Vagina (tissue), 2 donors: Measurements from ENCODE around the gene RELCH. TPM values are rescaled to one million over a fixed set of nuclear protein-coding genes. Genes with fewer than 3 reads are reported as not detected.

Source experiments
- DNase-seq, 2 donors: peaks; one replicate each; pipeline ENCODE4 v3.0.0-alpha.2; 2017; ENCODE audit errors: extremely low spot score in 2 of 2
- H3K27ac ChIP-seq: fragments of 200-600 bp; sonication (generic); one replicate; pipeline ENCODE4 v1.5.1; 2019
- H3K27me3 ChIP-seq: fragments of 200-600 bp; sonication (generic); one replicate; pipeline ENCODE4 v1.5.1; 2019
- H3K36me3 ChIP-seq, 2 donors: fragments of 200-600 bp; sonication (generic); one replicate each; pipeline ENCODE4 v1.5.1; 2017 to 2019
- H3K4me1 ChIP-seq: fragments of 200-600 bp; sonication (generic); one replicate; pipeline ENCODE4 v1.5.1; 2019
- H3K4me3 ChIP-seq, 2 donors: fragments of 200-600 bp; sonication (generic); 1 replicate in 1 of 2; 2 replicates in 1 of 2; pipeline ENCODE4 v1.5.1; 2016 to 2019
- H3K9me3 ChIP-seq: fragments of 200-600 bp; sonication (generic); one replicate; pipeline ENCODE4 v1.5.1; 2019
- POLR2A ChIP-seq, 2 donors: fragments of 450-650 bp; IDR thresholded peaks; one replicate each; pipeline ENCODE4 v1.6.1; 2017; ENCODE audit warnings: antibody characterized with exemption in 2 of 2, mild to moderate bottlenecking in 2 of 2, moderate library complexity in 2 of 2
- POLR2AphosphoS5 ChIP-seq, 2 donors: sonication (generic); formaldehyde crosslinking; IDR thresholded peaks; one replicate each; pipeline ENCODE4 v1.9.0; 2017; ENCODE audit warnings: antibody characterized with exemption in 2 of 2, mild to moderate bottlenecking in 2 of 2, low read depth in 1 of 2; ENCODE audit not compliant: insufficient read depth in 1 of 2
- intact Hi-C: fragments of 100-400 bp; cut with DNase I; formaldehyde crosslinking; loops from one replicate; pipeline ENCODE4 v1.15.1; 2023
- total RNA-seq: library from RNA; depleted of rRNA; stranded (reverse); fragments of >200 nt; gene quantifications from one replicate; pipeline ENCODE4 v1.2.3, GENCODE V29; 2016
- TF ChIP-seq, protein P1 (sequence below), 3 experiments: fragments of 450-650 bp in 2 of 3; fragments of 200-600 bp in 1 of 3; sonication (generic) in 1 of 3; IDR thresholded peaks; one replicate each; pipeline ENCODE4 v1.5.1; 2017 to 2019; ENCODE audit warnings: antibody characterized with exemption in 3 of 3, mild to moderate bottlenecking in 2 of 3, moderate library complexity in 2 of 3

Gene RELCH
- total RNA-seq, 1 donor from 2014 or later = 59.9 TPM

DNA sequence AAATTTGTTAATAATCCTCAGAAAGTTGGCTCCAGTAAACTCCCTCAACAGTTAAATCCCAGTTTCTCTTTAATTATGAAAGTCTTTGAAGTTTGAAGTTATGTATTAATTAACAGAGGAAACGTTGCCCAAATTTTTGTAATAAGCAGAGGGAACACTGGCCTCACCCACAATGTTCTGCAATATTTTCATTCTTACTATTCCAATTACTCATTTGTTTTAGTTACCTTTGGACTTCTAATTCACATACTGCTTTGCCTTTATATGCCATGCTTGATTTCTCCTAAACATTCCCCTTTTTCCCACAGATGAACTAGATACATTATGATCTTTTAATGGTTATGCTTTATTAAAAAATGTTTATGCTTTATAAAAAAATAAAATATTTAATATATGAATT lies 61.3 kb downstream of the RELCH start:
- TF ChIP-seq, protein P1, sequence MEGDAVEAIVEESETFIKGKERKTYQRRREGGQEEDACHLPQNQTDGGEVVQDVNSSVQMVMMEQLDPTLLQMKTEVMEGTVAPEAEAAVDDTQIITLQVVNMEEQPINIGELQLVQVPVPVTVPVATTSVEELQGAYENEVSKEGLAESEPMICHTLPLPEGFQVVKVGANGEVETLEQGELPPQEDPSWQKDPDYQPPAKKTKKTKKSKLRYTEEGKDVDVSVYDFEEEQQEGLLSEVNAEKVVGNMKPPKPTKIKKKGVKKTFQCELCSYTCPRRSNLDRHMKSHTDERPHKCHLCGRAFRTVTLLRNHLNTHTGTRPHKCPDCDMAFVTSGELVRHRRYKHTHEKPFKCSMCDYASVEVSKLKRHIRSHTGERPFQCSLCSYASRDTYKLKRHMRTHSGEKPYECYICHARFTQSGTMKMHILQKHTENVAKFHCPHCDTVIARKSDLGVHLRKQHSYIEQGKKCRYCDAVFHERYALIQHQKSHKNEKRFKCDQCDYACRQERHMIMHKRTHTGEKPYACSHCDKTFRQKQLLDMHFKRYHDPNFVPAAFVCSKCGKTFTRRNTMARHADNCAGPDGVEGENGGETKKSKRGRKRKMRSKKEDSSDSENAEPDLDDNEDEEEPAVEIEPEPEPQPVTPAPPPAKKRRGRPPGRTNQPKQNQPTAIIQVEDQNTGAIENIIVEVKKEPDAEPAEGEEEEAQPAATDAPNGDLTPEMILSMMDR (IDR thresholded peaks at IDR 0.05) = no peak
- TF ChIP-seq POLR2A (IDR thresholded peaks at IDR 0.05) (no peak), POLR2AphosphoS5 (IDR thresholded peaks at IDR 0.05; ENCODE audit: insufficient read depth in 1 of 2, low read depth in 1 of 2) (no peak)
- intact Hi-C loops = no loop called here
- Histone ChIP-seq H3K27ac (no peak overlapping the region), H3K27me3 (no peaks in the 10 kb centered on the region), H3K9me3 (no peaks in the 10 kb centered on the region), H3K4me1 (no peaks in the 10 kb centered on the region), H3K4me3 (no peak overlapping the region), H3K36me3 (peaks cover 0 to 6% of the 10 kb centered on the region in 2 donors)
- no peak for DNase-seq

DNA sequence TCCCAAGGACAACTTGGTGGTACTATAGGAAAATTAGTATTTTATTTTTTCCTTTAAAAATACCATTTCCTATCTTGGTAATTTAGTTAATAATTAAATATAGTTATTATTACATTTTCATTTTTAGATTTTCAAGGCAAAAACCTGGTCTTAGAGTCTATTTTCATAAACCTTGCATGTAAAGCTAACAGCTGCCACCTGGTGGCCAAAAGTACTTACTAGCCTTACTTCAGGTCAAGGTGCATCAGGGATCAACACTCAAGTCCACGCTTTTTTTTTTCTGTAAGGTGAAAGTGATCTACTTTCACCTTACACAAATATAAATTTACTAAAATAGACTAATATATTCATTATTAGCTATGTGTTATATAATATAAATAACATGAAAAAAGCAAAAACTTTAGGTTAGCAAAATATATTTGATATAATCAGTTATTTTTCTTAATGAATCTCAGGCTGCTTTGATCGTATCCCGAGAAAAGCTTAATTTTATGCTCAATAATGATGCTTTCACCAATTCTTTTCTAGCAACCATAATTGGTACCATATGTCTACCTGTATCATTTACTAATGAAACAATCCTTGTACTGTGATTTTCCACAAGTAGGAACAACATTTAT lies 62.5 kb downstream of the RELCH start:
- Histone ChIP-seq H3K4me1 (no peaks in the 10 kb centered on the region), H3K27ac (no peak overlapping the region), H3K36me3 (peaks cover 0 to 6% of the 10 kb centered on the region in 2 donors), H3K4me3 (no peak overlapping the region), H3K27me3 (no peaks in the 10 kb centered on the region), H3K9me3 (no peaks in the 10 kb centered on the region)
- peak in 1 of 2 donors; percentile 31 for TF ChIP-seq POLR2AphosphoS5 (IDR thresholded peaks at IDR 0.05; ENCODE audit: insufficient read depth in 1 of 2, low read depth in 1 of 2)
- TF ChIP-seq, protein P1 (IDR thresholded peaks at IDR 0.05) = peak; percentile 18 to 59 (median 53)
- TF ChIP-seq POLR2A (IDR thresholded peaks at IDR 0.05) = no peak
- intact Hi-C loops = no loop called here
- no peak for DNase-seq

DNA sequence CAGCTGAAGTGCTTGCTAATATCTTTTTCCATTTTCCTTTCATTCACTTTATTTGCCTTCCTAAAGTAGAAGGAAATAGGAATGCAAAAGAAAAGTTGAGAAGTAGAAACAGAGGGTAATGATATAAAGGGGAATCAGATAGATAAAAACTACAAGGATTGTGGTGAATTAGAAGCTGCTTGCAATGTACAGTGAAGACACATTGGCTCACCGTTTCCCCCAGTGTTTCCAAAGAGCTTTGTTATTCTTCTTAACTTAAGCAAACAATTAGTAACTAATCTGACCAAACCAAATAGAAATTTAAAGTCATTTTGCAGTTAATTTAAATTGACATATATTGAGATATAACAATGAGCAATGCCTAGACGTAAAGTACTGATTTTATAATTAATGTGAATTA lies 63.4 kb downstream of the RELCH start:
- intact Hi-C loops = no loop called here
- peaks cover 0 to 6% of the 10 kb centered on the region in 2 donors for H3K36me3 ChIP-seq

DNA sequence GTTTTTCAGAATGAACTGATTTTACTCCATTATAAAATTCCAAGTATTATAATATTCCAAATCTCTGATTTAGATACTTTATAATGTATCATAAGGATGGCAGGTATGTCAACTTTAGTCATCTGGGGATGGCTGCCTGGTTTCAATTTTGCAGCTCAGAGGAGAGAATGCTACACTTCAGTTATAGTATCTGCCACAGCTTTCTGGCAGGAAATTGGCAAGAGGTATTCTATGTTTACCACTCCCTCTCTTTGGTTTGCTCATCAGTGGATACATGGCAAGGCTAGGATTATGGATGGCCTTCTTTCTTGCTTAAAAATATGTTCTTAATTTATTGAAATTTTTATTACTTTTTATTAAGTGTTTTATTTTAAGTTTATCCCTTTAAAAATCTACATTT lies 71.0 kb downstream of the RELCH start:
- Histone ChIP-seq H3K27ac (no peak overlapping the region), H3K36me3 (peaks cover 0 to 32% of the 10 kb centered on the region in 2 donors), H3K4me1 (no peaks in the 10 kb centered on the region), H3K9me3 (no peaks in the 10 kb centered on the region), H3K4me3 (no peak overlapping the region), H3K27me3 (no peaks in the 10 kb centered on the region)
- intact Hi-C loops = no loop called here
- DNase-seq = no peak
- TF ChIP-seq POLR2AphosphoS5 (IDR thresholded peaks at IDR 0.05; ENCODE audit: insufficient read depth in 1 of 2, low read depth in 1 of 2) (no peak), POLR2A (IDR thresholded peaks at IDR 0.05) (no peak)
- TF ChIP-seq, protein P1 (IDR thresholded peaks at IDR 0.05) = no peak

More for the DNA sequence above, 63.4 kb downstream of the RELCH start:
- TF ChIP-seq POLR2AphosphoS5 (IDR thresholded peaks at IDR 0.05; ENCODE audit: insufficient read depth in 1 of 2, low read depth in 1 of 2) (no peak), POLR2A (IDR thresholded peaks at IDR 0.05) (no peak)
- TF ChIP-seq, protein P1 (IDR thresholded peaks at IDR 0.05) = no peak
- no peaks in the 10 kb centered on the region for H3K9me3 ChIP-seq
- no peak overlapping the region for H3K4me3 ChIP-seq
- DNase-seq = no peak
- no peaks in the 10 kb centered on the region for H3K27me3 ChIP-seq
- no peaks in the 10 kb centered on the region for H3K4me1 ChIP-seq
- no peak overlapping the region for H3K27ac ChIP-seq

DNA sequence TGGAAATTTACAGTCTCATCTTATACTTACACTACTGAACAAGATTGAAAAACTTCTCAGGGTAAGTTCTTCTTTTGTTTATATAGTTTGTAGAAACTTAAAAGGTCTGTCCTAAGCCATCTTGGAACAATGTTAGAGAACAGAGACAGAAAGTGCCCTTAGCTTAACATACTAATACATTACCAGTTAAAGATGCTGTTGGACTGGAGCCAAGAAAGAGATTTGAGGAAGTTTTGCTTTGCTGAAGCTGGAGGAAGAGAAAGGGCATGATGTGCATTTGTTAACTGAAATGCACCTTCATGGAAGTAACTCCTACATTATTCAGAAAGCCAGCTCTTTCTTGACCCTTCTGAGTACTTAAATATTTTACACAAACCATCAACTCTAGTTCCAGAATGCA lies 71.6 kb downstream of the RELCH start:
- intact Hi-C loops = no loop called here
- TF ChIP-seq, protein P1 (IDR thresholded peaks at IDR 0.05) = no peak
- no peak for TF ChIP-seq POLR2AphosphoS5 (IDR thresholded peaks at IDR 0.05; ENCODE audit: insufficient read depth in 1 of 2, low read depth in 1 of 2)
- TF ChIP-seq POLR2A (IDR thresholded peaks at IDR 0.05) = no peak

More for the DNA sequence above, 71.6 kb downstream of the RELCH start:
- DNase-seq = no peak
- no peak overlapping the region for H3K27ac ChIP-seq
- no peak overlapping the region for H3K4me3 ChIP-seq
- H3K27me3 ChIP-seq = no peaks in the 10 kb centered on the region
- no peaks in the 10 kb centered on the region for H3K9me3 ChIP-seq
- H3K36me3 ChIP-seq = peaks cover 0 to 35% of the 10 kb centered on the region in 2 donors
- H3K4me1 ChIP-seq = no peaks in the 10 kb centered on the region
